Activated CD4-positive, alpha-beta T cell treated with anti-CD3 and anti-CD28 coated beads, Interleukin-2, Interleukin-6, amounts not matched to agents 100 ng/mL and 50 ng/mL, durations not matched to agents 16 hours and 8 hours (primary cell): ENCODE data around the gene IQCH.
"Not testable (repeated sequence)": the region's sequence is repeated elsewhere in the genome, so short reads cannot be mapped to it uniquely, and the experiment has no call there.

Experiments
- DNase-seq: peaks from one replicate; pipeline ENCODE4 v3.0.0-alpha.2; 2020

IQCH gene

GRCh38 chr15:67254238-67255175, at the start of gene IQCH, which contains the start of gene AAGAB:
Gene IQCH (plus strand): TSS chr15:67254786. CDS start chr15:67254897, 111 bp downstream.
Gene AAGAB (minus strand): TSS chr15:67254661. CDS start chr15:67254631, 30 bp downstream.
- DNase-seq = peak; percentile 99

DNA sequence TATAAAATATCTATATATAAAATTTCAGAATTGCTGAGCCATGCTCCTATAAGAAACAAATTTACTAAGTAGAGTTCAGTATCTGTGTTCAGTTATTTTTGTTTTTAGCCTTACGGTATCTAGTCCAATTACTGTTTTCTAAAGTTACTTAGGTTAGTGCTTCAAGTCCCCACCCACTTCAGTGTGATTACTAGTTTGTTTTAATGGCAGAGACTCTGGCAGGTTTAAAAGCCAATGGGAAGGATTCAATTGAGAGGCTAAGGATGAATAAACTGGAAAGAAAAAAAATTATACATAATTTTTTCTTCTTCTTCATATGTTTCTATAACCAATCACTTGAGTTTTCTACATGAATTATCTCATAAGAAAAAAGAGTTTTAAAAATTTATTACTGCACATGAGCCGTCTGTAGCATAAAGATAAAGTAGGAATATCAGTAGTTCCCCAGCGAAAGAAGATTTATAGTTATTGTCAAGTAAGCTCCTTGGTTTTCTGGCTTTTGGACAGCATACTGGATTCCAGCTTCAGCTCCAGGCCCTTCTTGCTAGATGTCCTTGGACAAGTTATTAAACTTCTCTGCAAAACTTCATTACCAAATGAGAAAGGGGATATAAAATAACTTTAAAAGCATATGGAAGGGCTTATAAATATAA, 46.9 kb upstream of the IQCH start:
- DNase-seq = no peak

- no peak for DNase-seq
Measured at GRCh38 chr15:67208396-67208795, 46.2 kb upstream of the IQCH start.

DNA sequence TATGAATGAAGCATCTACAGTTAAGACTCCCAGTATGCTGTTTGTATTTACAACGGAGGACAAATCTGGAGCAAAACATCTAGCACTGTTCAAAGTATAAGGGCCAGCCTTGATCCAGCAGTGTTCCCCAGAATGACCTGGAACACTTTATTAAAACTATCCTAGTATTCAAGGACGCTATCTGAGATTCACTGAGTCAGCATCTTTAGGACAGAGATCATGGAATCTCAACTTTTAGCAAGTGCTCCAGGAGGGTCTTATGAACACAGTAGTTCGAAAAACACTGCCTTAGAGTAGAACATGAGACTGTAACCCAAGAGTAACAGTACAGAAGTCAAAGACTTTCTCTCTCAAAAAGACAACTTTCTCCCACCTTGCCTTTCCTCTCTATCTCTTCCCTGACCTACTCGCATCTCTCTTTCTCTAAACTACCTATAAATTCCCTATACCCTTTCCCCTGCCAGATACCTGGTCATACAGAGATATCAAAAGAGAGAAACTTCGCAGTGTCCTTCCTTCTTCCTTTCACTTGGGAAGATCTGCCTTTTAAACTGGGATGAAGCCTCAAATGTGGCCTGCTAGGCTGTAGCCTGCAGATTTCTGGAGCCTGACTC, 43.9 kb upstream of the IQCH start:
- no peak for DNase-seq

GRCh38 chr15:67212684-67213367, 41.8 kb upstream of the IQCH start:
- DNase-seq = no peak

DNA sequence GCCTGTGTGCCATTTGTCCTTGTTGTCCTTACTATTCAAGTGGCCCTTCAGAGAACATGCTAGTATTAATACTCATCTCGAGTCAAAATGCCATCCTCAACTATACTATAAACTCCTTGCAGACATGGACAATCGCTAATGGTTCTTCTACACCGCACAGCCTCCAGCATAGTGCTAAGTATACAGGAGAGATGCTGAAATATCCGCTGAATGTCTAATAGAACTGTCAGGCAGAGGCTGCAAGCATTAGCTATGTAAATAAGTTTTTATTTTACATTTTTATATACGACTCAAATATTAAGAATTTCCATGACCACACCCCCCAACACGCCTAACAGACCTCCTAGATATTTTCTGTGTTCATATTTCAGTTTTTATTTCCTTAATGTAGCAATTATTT, 39.5 kb upstream of the IQCH start:
- DNase-seq = no peak

DNA sequence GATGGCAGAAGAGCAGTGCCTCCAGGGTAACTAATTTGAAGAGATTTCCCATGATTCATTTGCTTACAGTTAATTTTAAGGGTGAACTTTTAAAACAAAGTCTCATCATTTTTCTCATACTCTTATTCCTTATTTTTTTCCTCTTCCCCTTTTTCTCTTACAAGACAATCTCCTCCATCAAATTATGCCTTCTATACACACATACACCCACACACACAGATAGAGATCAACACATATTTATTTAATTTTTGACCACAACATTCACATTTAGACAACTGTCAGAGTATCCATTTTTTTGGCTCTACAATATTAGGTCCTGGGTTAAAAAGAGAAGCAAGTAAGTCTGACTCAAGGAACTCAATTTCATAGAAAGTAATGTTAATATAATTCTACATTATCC, 37.7 kb upstream of the IQCH start:
- no peak for DNase-seq

DNA sequence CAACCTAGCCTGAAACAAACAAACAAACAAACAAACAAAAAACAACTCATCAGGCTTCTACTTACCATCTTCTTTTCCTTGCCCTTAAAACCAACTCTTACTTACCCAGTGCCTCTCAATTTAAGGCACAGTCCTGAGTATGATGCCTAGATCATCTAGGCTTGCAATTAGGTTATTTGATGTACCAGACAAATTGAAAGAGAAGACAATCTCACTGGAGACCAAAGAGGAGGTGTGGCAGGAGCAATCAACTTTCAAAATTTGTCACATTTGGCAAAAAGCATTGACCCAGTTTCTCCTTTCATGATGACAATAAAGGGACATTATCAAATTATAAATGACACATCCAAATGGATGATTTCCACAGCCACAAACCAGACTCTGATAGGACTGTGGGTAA, 36.2 kb upstream of the IQCH start:
- DNase-seq = peak; percentile 12

DNA sequence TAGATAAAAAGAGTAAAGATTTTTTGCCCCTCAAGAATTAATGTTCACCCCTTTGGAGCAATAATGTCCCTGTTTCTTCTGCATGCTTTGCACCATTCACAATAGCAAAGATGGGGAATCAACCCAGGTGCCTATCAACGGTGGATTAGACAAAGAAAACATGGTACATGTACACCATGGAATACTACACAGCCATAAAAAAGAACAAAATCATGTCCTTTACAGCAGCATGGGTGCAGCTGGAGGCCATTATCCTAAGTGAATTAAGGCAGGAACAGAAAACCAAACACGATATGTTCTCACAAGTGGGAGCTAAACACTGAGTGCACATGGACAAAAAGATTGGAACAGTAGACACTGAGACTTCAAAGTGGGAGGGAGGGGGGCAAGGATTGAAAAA, 35.3 kb upstream of the IQCH start:
- no peak for DNase-seq

DNA sequence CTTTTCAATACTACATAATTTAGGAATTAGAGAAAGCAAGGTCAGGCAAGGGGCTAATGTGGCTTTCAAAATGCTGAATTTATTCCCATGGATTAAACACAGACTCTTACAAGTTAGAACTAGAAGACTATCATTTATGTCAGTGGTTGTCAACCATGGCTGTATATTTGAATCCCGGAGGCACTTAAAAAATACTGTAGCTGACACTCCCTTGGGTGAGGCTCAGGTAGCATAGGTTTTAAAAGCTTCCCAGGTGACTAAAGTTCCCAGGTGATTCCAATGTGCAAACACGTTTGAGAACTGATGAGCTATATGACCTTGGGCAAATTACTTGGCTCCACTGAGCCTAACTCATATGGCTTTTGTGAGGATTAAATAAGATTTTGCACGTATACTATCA, 29.7 kb upstream of the IQCH start:
- no peak for DNase-seq

- no peak for DNase-seq
Measured at GRCh38 chr15:67225336-67225735, 29.2 kb upstream of the IQCH start.

GRCh38 chr15:67227431-67227830, 27.2 kb upstream of the IQCH start:
- no peak for DNase-seq

DNA sequence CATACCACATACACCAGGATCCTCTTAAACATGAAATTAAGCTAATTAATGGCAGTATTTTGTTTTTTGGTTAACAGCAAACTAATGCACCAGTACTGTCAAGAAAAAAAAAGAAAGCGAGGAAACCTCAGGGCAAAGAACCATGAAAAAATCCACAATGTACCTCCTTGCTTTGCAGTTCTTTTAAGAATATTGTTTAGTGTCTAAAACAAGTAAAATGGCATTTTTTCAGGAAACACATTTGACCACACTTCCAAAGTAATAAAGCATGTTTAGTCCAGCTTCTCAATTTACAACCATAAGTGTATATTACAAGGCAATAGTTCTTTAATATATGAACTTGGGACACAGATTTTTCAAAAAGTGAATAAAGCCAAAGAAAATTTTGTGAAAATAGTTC, 26.7 kb upstream of the IQCH start:
- DNase-seq = no peak

DNA sequence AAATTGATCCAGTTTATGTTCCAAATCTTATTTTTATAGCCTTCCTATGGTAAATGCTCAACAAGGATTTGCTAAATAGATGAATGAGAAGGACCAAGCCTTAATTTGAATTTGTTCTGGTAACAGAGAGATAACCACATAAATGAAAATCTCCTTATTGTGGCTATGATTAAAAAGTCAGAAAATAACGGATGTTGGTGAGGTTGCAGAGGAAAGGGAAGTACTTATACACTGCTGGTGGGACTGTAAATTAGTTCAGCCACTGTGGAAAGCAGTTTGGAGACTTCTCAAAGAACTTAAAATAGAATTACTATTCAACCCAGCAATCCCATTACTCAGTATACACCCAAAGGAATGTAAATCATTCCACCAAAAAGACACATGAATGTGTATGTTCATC, 26.3 kb upstream of the IQCH start:
- no peak for DNase-seq

GRCh38 chr15:67230504-67230903, 24.1 kb upstream of the IQCH start:
- no peak for DNase-seq

- no peak for DNase-seq
Measured at GRCh38 chr15:67232591-67232990, 22.0 kb upstream of the IQCH start.

- DNase-seq = peak; percentile 57
Measured at GRCh38 chr15:67240235-67241131, 14.1 kb upstream of the IQCH start.

- peak; percentile 88 for DNase-seq
Measured at GRCh38 chr15:67241132-67241855, 13.3 kb upstream of the IQCH start.

DNA sequence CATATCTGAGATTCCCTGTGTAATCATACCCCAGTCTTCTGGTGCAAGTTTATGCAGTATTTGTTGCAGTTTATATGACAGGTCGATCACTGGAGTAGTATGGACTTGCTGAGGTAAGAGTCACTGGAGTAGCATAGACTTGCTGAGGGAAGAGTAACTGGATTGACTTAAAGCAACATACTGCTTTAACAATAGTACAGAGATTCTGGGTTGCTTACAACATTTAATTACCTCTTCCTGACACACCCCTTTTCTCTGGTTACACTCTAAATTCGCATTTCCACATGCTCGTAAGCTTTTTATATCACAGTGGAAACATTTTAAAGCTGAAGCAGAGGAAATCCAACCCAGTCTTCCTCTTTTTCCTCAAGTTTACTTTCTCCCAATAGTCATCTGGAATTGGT, 11.9 kb upstream of the IQCH start:
- no peak for DNase-seq

- DNase-seq = no peak
Measured at GRCh38 chr15:67244971-67245478, 9.6 kb upstream of the IQCH start.

- DNase-seq = not testable (repeated sequence)
Measured at GRCh38 chr15:67246606-67247005, 8.0 kb upstream of the IQCH start.
